IgD-negative memory B cell (primary cell): ENCODE measurements around the gene INPP5A. TPM values are rescaled to one million over a fixed set of nuclear protein-coding genes. Genes with fewer than 3 reads are reported as not detected.

Source experiments
- H3K27ac Mint-ChIP-seq, 3 donors: one replicate each; pipeline ENCODE4 v1.8.0; 2020 to 2022; ENCODE audit warnings: mild to moderate bottlenecking in 3 of 3, mixed read lengths in 3 of 3, moderate library complexity in 1 of 3
- H3K27me3 Mint-ChIP-seq: one replicate; pipeline ENCODE4 v1.8.0; 2021; ENCODE audit warnings: mixed read lengths
- H3K36me3 Mint-ChIP-seq: one replicate; pipeline ENCODE4 v1.8.0; 2020; ENCODE audit warnings: mild to moderate bottlenecking, mixed read lengths
- H3K4me1 Mint-ChIP-seq, 3 donors: one replicate each; pipeline ENCODE4 v1.8.0; 2020 to 2022; ENCODE audit warnings: mixed read lengths in 3 of 3, mild to moderate bottlenecking in 1 of 3
- H3K4me3 Mint-ChIP-seq, 4 donors: one replicate each; pipeline ENCODE4 v1.8.0; 2020 to 2022; ENCODE audit warnings: mild to moderate bottlenecking in 4 of 4, mixed read lengths in 4 of 4, moderate library complexity in 3 of 4
- H3K9me3 Mint-ChIP-seq, 3 donors: one replicate each; pipeline ENCODE4 v1.8.0; 2020 to 2021; ENCODE audit warnings: mixed read lengths in 3 of 3, mild to moderate bottlenecking in 1 of 3
- polyA plus RNA-seq: library from polyadenylated mRNA; unstranded; fragments of 300-500 nt; fragmentation: Illumina TruSeq; gene quantifications from one replicate; pipeline ENCODE4 v1.2.3, GENCODE V29; 2021

Gene INPP5A
- polyA plus RNA-seq, 1 donor from 2014 or later = 0.94 TPM

DNA sequence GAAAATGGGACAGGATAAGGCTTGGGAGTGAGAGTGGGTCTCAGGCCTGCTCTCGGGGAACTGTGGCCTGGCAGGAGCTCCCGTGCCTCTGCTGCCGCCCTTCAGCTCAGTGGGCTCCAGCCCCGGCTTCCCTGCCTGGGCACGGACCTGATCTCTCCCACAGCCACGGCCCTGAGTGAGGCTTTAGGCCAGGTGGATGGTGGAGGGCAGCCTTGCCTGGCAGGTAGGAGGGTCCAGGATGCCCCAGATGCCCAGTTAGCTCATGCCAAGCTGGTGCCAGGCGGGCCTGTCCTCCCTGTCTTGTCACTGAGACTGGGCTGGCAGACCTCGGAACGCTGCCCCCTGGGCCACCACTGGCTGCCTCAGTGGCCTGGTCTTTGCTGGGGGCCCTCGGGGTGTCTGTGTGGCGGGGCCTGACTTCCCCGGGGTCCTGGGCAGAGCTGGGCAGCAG is 116.6 kb downstream of the INPP5A start:
- Mint-ChIP-seq H3K27ac (no peak overlapping the region), H3K4me3 (no peak overlapping the region), H3K4me1 (peaks cover 0 to 4% (median 2%) of the 10 kb centered on the region in 3 donors), H3K27me3 (no peaks in the 10 kb centered on the region), H3K36me3 (peaks cover 4% of the 10 kb centered on the region), H3K9me3 (no peaks in the 10 kb centered on the region)

DNA sequence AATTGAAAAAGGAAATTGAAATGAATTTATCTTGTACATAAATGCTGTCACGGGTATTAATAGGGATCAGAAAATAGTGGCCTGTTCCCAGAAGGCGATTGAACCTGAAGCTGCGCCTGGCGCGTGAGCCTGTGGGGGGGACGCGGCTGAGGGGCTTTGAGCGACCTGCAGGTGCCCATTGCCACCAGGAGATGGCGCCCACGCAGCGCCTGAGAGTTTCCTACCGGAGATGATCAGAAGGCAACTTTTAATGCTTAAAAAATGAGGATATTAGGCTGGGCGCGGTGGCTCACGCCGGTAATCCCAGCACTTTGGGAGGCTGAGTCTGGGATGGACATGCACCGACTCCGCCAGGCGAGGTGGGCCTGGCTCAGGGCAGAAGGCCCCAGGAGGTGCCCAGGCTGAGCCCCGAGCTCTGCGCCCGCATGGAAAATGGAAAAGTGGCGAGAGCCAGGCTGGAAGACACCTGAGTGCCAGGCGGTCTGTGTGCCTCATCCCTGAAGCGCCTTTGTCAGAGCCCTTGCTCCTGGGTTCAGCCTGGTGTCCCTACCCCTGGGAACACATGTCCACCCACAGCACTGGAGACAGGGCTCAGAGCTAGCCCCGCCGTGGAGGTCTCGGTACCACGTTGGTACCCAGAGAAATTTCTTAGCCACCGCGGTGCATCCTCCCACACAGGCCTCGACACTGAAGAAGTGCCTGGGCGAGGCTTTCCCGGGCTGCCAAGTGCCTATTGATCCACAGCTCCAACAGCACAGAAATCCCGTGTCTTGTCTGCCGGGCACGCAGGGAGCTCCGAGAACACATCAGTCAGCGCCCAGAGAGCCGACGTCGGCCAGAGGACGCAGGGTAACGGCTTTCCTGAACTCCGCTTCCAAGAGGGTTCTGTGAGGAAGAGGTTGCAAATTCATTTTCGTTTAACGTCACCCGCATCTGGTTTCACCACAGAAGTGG is 117.4 kb downstream of the INPP5A start:
- Mint-ChIP-seq H3K27ac (peak overlapping the region in 2 of 3 donors; percentile 10 to 66), H3K4me1 (peaks cover 0 to 3% (median 2%) of the 10 kb centered on the region in 3 donors), H3K4me3 (no peak overlapping the region), H3K27me3 (no peaks in the 10 kb centered on the region), H3K36me3 (peaks cover 2% of the 10 kb centered on the region), H3K9me3 (no peaks in the 10 kb centered on the region)

DNA sequence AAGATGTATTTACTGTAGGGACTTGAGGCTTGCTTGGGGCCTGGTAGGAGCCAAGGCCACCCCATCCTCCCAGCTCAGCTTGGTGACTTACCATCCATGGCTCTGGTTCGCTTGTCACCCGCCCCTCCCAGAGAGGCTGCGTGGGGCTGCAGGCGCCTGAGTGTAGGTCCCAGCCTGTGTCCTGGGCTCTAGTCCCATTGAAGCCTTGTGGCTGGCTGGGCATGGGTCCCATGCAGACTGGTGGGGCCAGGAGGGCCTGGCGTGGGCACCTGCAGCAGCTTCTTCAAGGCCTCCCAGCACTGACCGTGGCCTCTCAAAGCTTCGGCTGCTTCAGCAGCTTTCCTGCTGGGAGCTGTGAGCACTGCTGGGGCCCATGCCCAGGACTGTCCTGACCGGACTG is 118.1 kb downstream of the INPP5A start:
- H3K36me3 Mint-ChIP-seq = peaks cover 4% of the 10 kb centered on the region
- H3K27ac Mint-ChIP-seq = no peak overlapping the region

DNA sequence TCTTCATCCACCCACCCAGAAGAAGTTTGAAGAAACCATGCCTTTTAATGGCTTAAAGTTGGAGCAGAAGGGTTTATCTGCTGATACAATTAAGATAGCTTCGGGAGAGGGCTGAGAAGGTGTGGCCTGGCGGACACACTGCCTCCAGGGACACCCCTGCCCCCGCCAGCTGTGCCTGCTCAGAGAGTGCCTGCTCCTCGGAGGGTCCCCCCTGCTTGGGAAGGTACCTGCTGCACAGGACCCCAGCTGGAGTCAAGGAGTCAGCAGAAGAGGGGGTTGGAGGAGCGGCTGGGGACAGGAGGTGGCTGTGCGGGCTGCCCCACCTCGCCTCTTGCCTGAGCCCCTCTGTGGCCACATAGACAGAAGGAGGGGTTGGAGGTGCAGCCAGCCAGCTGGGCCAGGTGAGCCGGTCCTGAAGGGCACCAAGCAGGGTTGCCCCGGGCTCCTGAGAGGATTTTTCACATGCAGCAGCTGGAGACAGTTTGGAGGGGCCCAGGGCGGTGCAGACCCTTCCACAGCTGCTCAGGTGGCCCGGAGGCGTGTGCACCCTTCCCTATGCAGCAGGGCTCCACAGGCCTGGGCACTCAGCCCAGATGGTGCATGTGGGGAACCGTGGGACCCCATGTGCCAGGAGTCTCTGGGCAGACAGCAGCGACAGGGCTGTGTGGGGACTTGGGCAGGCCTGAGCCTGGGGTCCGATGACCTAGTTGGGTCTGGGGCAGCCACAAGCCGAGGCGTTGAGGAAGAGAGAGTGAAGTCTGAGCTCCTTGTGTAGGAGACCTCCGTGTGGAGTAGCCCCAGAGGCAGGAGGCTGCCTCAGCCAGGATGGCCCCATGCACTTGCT is 118.9 kb downstream of the INPP5A start:
- H3K36me3 Mint-ChIP-seq = peaks cover 3% of the 10 kb centered on the region
- H3K4me3 Mint-ChIP-seq = no peak overlapping the region
- H3K27me3 Mint-ChIP-seq = no peaks in the 10 kb centered on the region
- H3K27ac Mint-ChIP-seq = no peak overlapping the region
- H3K4me1 Mint-ChIP-seq = peaks cover 0 to 3% (median 2%) of the 10 kb centered on the region in 3 donors
- H3K9me3 Mint-ChIP-seq = no peaks in the 10 kb centered on the region

More for the DNA sequence above, 118.1 kb downstream of the INPP5A start:
- Mint-ChIP-seq H3K9me3 (no peaks in the 10 kb centered on the region), H3K4me3 (no peak overlapping the region), H3K27me3 (no peaks in the 10 kb centered on the region), H3K4me1 (peaks cover 0 to 3% (median 2%) of the 10 kb centered on the region in 3 donors)

DNA sequence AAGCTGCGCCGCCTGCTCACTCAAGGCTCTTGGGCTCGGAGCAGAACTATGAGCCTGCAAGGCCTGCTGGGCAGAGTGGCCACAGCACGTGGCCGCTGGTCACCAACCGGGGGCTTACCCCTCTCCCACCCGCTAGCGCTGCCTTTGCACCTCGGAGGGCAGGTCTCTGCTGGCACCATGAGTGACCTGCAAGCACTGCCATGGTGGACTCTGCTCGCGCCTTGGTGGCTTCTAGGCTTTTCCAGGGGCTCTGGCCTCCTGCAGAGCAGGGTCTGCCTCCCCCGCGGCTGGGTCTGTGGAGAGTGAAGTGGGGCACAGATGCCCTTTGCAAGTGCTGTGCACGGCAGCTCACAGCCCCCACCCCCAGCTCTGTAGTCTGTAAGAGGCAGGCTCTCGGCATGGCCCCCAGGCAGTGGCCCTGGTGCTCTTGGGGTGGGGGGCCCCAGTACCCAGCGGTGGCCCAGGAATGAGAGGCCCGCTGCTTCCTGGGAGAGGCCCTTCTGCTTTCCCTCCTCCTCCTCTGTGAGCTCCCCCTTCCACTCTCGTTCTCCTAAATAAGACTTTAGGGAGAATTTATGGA is 119.6 kb downstream of the INPP5A start:
- Mint-ChIP-seq H3K4me3 (no peak overlapping the region), H3K36me3 (peaks cover 4% of the 10 kb centered on the region), H3K27ac (no peak overlapping the region), H3K9me3 (no peaks in the 10 kb centered on the region), H3K27me3 (no peaks in the 10 kb centered on the region), H3K4me1 (peaks cover 0 to 3% (median 2%) of the 10 kb centered on the region in 3 donors)

DNA sequence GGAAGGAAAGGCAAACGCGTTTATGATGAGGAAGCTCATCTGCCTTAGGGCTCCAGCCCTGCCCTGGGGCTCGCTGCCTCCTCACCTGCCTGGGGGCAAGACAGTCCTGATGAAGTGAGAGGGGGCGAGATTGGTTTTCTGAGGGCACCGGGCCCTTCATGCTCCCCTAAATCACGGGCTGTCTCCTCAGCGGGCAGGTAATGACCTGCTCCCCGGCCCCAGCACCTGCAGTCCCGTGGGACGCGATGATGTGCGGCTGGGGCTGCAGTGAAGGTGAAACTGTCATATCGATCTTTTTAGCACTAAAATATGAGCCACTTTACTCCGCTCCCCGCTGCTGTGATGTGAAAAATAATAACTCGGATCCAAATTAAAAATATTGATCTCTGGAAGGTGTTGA is 120.2 kb downstream of the INPP5A start:
- no peaks in the 10 kb centered on the region for H3K27me3 Mint-ChIP-seq
- H3K4me1 Mint-ChIP-seq = peaks cover 0 to 3% (median 2%) of the 10 kb centered on the region in 3 donors
- no peaks in the 10 kb centered on the region for H3K9me3 Mint-ChIP-seq
- H3K4me3 Mint-ChIP-seq = no peak overlapping the region
- peaks cover 4% of the 10 kb centered on the region for H3K36me3 Mint-ChIP-seq
- H3K27ac Mint-ChIP-seq = no peak overlapping the region

DNA sequence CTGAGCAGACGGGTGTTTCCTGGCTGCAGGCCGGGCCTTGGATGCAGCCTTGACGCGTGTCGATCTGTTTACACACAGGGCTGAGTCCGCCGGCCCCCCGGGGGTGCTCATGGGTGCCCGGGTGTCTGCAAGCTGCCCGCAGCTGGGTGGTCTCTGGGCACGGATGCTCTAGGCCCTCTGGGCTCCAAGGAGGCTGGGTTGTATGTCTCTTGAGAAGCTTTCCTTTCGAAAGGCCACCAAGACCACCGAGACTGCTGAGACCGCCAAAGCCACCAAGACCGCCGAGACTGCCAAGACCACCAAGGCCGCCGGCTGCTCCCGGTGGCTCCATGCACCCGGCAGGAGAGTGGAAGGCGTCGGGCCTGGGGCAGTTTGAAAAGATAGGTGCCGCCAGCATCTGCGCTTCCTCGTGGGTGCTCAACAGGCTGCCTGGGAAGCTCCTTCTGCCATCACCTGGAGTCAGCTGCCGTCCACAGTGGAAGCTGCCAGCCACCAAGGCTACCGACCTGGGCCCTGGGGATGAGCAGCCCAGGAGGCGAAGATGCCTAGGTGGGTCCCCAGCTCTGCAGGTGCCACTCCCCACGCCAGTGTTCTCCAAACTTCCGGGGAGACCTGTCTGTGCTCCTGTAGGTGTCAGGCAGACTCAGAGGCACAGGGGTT is 121.1 kb downstream of the INPP5A start:
- Mint-ChIP-seq H3K27ac (no peak overlapping the region), H3K9me3 (no peaks in the 10 kb centered on the region), H3K4me3 (no peak overlapping the region), H3K36me3 (peaks cover 4% of the 10 kb centered on the region), H3K27me3 (no peaks in the 10 kb centered on the region), H3K4me1 (peaks cover 0 to 3% (median 2%) of the 10 kb centered on the region in 3 donors)

DNA sequence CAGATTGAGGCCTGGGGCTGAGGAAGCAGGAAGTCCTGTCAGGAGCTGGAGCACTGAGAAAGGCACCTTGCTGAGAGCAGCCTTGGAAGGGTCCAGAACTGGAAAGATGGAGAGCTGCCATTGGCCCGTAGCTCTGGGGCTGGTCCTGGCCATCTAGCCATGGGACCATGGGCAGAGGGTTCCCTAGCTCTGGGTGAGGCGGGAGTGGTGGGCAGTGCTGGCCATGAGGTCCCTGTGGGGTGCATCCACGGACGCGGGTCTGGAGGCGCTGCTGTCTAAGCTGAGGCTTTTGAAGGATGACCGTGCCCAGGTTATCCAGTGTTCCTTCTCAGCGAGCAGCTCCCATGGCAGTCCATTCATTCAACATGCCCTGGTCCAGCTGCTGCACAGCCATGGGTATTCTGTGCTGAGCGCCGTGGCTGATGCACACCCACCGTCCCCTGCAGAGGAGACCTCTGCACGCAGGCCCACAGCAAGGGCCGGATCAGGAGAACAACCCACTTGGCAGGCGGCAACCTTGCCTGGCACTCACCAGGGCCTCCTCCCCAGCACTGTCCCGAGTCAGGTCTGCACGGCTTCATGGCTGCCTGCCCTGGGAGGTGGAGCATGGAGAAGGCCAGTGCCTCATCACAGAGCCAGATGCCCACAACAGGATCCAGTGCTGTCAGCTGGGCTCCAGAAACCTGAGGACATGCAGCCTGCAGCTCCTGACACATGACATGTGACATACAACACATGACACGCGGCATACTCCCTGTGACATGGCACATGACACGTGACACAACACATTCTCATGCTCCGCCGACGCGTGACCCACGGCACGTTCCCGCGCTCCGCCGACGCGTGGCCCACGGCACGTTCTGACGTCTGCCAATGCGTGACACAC is 121.9 kb downstream of the INPP5A start:
- Mint-ChIP-seq H3K27me3 (no peaks in the 10 kb centered on the region), H3K27ac (no peak overlapping the region), H3K36me3 (peaks cover 4% of the 10 kb centered on the region), H3K9me3 (no peaks in the 10 kb centered on the region), H3K4me3 (no peak overlapping the region), H3K4me1 (peaks cover 0 to 3% (median 2%) of the 10 kb centered on the region in 3 donors)

DNA sequence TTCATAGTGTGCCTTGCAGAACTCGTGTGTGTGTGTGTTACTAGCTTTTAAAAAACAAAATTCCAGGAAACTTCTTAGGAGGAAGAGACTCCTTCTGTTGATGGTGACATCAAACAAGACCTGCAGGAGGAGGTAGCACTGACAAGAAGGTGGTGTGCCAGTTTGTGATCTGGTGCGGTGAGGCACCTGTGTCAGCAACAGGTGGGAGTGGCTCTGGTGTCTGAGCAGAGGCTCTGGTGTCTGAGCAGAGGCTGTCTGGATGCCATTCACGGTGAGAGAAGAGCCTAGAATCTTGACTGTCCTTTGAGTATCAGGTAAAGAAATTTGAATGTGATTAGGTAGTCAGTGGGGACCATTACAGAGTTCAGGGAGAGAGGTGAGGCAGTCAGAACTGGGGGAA is 122.8 kb downstream of the INPP5A start:
- no peaks in the 10 kb centered on the region for H3K9me3 Mint-ChIP-seq
- peaks cover 4% of the 10 kb centered on the region for H3K36me3 Mint-ChIP-seq
- no peaks in the 10 kb centered on the region for H3K4me1 Mint-ChIP-seq
- no peaks in the 10 kb centered on the region for H3K27me3 Mint-ChIP-seq
- H3K27ac Mint-ChIP-seq = no peak overlapping the region
- H3K4me3 Mint-ChIP-seq = no peak overlapping the region

DNA sequence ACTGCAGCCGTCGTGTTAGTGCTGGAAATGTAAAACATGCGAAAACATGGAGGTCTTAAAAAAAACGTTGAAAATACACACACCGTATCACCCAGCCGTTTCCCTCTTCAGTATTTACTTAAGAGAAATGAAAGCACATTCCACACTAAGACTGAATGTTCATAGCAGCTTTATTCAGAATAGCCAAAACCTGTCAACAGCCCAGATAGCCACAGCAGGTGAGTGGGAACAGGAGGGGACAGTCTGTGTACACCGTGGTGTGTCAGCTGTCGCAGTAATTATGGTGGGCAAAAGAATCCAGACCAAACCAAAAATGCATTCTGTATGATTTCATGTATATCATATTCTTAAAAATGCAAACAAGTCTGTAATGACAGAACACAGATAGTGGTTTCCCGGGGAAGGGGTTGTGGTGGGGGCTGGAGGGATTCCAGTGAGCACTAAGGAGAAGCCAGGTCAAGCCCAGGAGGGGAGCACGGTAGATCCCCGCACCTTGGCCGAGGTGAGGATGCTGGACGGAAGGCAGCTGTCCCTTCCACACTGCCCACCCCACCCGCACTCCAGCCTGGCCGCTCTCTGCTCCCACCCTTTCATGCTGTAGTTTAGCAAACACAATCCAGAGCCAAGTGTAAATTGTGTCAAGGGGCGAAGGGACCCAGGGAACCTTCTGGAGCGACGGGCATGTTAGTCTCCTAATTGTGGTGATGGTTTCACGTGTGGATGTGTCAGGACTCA is 124.8 kb downstream of the INPP5A start:
- Mint-ChIP-seq H3K27ac (no peak overlapping the region), H3K4me3 (no peak overlapping the region), H3K27me3 (no peaks in the 10 kb centered on the region), H3K36me3 (peaks cover 4% of the 10 kb centered on the region), H3K4me1 (no peaks in the 10 kb centered on the region), H3K9me3 (no peaks in the 10 kb centered on the region)

DNA sequence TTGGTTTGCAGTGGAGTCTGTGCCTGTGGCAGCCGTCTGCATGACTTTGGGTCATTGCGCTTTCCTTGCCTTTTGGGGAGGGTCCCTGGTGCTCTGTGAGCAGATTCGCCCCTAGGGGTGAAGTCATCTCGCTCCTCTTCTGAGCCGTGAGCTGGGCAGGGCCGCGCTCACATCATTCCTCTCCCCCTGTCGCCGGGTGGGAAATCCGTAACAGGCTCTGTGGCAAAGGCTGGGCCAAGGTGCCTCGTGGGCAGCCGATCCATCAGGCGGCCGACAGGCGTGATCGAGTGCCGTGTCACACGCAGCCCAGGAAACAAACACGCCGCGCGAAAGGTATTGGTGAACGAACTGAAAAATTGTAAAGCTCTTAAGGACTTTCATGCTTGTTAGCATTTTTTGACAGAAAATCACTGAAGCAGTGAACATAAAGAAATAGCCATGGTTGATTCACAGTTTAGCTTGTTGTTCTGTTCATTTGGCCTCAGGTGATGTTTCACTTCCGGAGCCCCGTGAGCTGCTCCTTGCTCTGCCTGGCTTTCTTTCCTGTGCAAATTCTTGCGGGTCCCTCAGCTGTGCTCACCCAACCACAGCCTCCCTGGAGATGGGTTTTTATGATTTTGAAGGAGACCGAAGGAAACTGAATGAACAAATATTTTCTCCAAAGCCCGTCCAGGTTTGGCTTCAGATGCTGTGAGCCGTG is 126.2 kb downstream of the INPP5A start:
- no peaks in the 10 kb centered on the region for H3K9me3 Mint-ChIP-seq
- no peak overlapping the region for H3K4me3 Mint-ChIP-seq
- H3K27me3 Mint-ChIP-seq = no peaks in the 10 kb centered on the region
- no peaks in the 10 kb centered on the region for H3K4me1 Mint-ChIP-seq
- no peak overlapping the region for H3K27ac Mint-ChIP-seq
- peaks cover 4% of the 10 kb centered on the region for H3K36me3 Mint-ChIP-seq

DNA sequence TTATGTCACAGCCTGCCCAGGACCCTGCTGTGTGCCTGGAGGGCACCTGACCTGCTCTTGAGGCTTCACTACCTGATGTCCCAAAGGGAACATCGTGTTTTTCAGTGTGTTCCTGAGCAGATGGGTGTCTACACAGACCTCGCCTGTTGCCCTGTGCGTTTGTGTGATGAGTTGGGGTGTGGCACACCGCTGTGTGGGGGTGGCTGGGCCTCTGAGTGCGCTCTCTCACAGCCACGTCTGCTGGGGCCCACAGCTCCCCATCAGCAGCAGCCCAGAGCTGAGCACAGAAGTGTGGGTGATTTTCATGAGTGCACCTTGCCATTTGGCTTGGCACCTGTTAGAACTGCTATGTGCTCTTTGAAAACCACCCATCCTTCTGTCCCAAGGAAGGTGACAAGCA is 126.8 kb downstream of the INPP5A start:
- Mint-ChIP-seq H3K4me1 (no peaks in the 10 kb centered on the region), H3K27ac (peak overlapping the region in 1 of 3 donors; percentile 16), H3K9me3 (no peaks in the 10 kb centered on the region), H3K36me3 (peaks cover 4% of the 10 kb centered on the region), H3K4me3 (no peak overlapping the region), H3K27me3 (no peaks in the 10 kb centered on the region)

DNA sequence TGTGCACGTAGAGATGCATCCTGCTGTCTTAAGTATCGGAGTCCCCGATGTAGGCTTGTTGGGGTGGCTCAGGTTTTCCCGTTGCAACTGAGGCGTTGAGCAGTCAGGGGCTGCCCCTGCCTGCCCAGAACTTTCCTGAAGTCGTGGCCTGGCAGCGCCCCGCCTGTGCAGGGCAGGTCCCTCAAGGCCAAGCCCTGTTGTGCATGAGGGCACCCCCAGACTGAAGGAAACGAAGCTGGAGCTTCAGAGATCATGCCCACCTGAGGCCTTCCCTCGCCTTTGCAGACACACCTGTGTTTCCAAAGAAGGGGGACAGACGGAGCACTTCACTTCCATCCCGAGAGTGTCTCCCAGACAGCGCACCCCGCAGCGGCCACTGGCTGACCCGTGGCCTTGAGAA is 127.3 kb downstream of the INPP5A start:
- H3K27me3 Mint-ChIP-seq = no peaks in the 10 kb centered on the region
- H3K9me3 Mint-ChIP-seq = no peaks in the 10 kb centered on the region

More for the DNA sequence above, 127.3 kb downstream of the INPP5A start:
- H3K36me3 Mint-ChIP-seq = peaks cover 4% of the 10 kb centered on the region
- H3K27ac Mint-ChIP-seq = no peak overlapping the region
- no peak overlapping the region for H3K4me3 Mint-ChIP-seq
- no peaks in the 10 kb centered on the region for H3K4me1 Mint-ChIP-seq
